ENCODE data around the gene MAN1C1. TPM values are rescaled to one million over a fixed set of nuclear protein-coding genes. Genes with fewer than 3 reads are reported as not detected.

MAN1C1 gene
- total and polyA plus RNA-seq, 7 donors, result 1.8 to 6.7 (median 2.0) TPM

DNA sequence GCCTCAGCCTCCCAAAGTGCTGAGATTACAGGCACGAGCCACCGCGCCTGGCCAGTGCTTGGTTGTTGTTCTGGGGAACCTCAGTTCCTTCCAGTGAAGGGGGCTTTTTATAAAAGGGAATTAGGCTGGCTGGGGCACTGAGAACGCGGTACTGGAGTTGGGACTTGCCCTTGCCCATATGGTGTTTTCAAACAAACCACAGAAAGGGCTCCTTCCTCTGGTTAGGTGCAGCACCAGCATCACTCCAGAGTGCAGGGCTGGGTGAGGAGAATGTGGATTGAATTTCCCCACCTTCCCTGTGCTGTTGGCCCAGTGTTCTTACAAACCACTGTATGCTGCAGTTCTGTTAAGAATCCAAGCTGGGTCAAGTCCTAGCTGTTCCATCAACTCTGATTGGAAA lies 5.3 kb downstream of the MAN1C1 start:
- 93 to 97% (median 96%) methylated on average over 5 of the region's 5 CpGs for WGBS, 3 donors
- TF ChIP-seq, protein P1, sequence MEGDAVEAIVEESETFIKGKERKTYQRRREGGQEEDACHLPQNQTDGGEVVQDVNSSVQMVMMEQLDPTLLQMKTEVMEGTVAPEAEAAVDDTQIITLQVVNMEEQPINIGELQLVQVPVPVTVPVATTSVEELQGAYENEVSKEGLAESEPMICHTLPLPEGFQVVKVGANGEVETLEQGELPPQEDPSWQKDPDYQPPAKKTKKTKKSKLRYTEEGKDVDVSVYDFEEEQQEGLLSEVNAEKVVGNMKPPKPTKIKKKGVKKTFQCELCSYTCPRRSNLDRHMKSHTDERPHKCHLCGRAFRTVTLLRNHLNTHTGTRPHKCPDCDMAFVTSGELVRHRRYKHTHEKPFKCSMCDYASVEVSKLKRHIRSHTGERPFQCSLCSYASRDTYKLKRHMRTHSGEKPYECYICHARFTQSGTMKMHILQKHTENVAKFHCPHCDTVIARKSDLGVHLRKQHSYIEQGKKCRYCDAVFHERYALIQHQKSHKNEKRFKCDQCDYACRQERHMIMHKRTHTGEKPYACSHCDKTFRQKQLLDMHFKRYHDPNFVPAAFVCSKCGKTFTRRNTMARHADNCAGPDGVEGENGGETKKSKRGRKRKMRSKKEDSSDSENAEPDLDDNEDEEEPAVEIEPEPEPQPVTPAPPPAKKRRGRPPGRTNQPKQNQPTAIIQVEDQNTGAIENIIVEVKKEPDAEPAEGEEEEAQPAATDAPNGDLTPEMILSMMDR (IDR thresholded peaks at IDR 0.05), result no peak
- no peak for ATAC-seq
- H3K36me3 ChIP-seq (ENCODE audit: insufficient read depth in 1 of 2, low read depth in 1 of 2), result no peaks in the 10 kb centered on the region
- peaks cover 19% of the 10 kb centered on the region for H3K4me1 ChIP-seq
- H3K27me3 ChIP-seq (ENCODE audit: insufficient read depth in 3 of 3, low read length in 2 of 3), result no peaks in the 10 kb centered on the region
- DNase-seq, result no peak
- H3K27ac ChIP-seq, result no peak overlapping the region
- no peaks in the 10 kb centered on the region for H3K9me3 ChIP-seq
- intact Hi-C loops (cut with DNase I), result loop anchor here in 1 of 2 donors (5.0 kb wide), 1 partner anchor 35 kb away; no protein-coding TSS in a partner anchor
- H3K4me3 ChIP-seq, result no peak overlapping the region

GRCh38 chr1:25622531-25622930 lies 5.9 kb downstream of the MAN1C1 start:
- Histone ChIP-seq H3K27me3 (ENCODE audit: insufficient read depth in 3 of 3, low read length in 2 of 3) (no peaks in the 10 kb centered on the region), H3K4me3 (no peak overlapping the region), H3K27ac (no peak overlapping the region), H3K9me3 (no peaks in the 10 kb centered on the region), H3K4me1 (peaks cover 19% of the 10 kb centered on the region), H3K36me3 (ENCODE audit: insufficient read depth in 1 of 2, low read depth in 1 of 2) (no peaks in the 10 kb centered on the region)
- WGBS, 3 donors, result 86 to 91% (median 88%) methylated on average over 6 of the region's 6 CpGs
- TF ChIP-seq, protein P1 (IDR thresholded peaks at IDR 0.05), result no peak
- no peak for DNase-seq
- intact Hi-C loops (cut with DNase I), result loop anchor here in 1 of 2 donors (5.0 kb wide), 1 partner anchor 35 kb away; no protein-coding TSS in a partner anchor
- ATAC-seq, result no peak

- Histone ChIP-seq H3K4me1 (peaks cover 17% of the 10 kb centered on the region), H3K4me3 (no peak overlapping the region), H3K36me3 (ENCODE audit: insufficient read depth in 1 of 2, low read depth in 1 of 2) (no peaks in the 10 kb centered on the region), H3K27me3 (ENCODE audit: insufficient read depth in 3 of 3, low read length in 2 of 3) (no peaks in the 10 kb centered on the region), H3K27ac (no peak overlapping the region), H3K9me3 (no peaks in the 10 kb centered on the region)
- 78 to 88% (median 86%) methylated on average over 4 of the region's 4 CpGs for WGBS, 3 donors
- ATAC-seq (no peak), DNase-seq (no peak)
- intact Hi-C loops (cut with DNase I), result loop anchor here in 1 of 2 donors (5.0 kb wide), 1 partner anchor 34 kb away; no protein-coding TSS in a partner anchor
- TF ChIP-seq, protein P1 (IDR thresholded peaks at IDR 0.05), result no peak
Observed at GRCh38 chr1:25623007-25623406, 6.4 kb downstream of the MAN1C1 start.

DNA sequence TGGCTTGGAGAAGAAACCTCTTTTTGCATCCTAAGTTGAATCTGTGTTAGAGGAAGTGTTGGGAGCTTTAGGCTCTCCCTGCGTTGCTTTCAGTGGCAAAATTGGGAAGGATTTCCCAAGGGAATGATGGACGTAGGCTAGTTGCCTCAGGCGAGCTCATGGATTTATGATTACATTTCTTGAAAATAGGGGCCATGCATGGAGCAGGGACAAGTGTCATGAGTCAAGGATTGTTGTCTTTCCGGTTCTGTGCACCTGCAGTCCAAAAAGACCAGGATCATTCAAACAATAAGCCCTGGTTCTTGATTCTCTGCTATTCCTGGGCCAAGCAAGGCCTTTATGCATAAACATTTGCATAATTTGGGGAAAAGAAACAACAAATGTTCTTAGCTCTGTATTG lies 7.1 kb downstream of the MAN1C1 start:
- Histone ChIP-seq H3K27me3 (ENCODE audit: insufficient read depth in 3 of 3, low read length in 2 of 3) (no peaks in the 10 kb centered on the region), H3K36me3 (ENCODE audit: insufficient read depth in 1 of 2, low read depth in 1 of 2) (no peaks in the 10 kb centered on the region), H3K4me1 (peaks cover 10% of the 10 kb centered on the region), H3K27ac (no peak overlapping the region), H3K9me3 (no peaks in the 10 kb centered on the region), H3K4me3 (no peak overlapping the region)
- intact Hi-C loops (cut with DNase I), result loop anchor here in 1 of 2 donors (5.0 kb wide), 1 partner anchor 34 kb away; no protein-coding TSS in a partner anchor
- 71 to 86% (median 86%) methylated on average over 4 of the region's 4 CpGs for WGBS, 3 donors
- DNase-seq (no peak), ATAC-seq (no peak)
- TF ChIP-seq, protein P1 (IDR thresholded peaks at IDR 0.05), result no peak

DNA sequence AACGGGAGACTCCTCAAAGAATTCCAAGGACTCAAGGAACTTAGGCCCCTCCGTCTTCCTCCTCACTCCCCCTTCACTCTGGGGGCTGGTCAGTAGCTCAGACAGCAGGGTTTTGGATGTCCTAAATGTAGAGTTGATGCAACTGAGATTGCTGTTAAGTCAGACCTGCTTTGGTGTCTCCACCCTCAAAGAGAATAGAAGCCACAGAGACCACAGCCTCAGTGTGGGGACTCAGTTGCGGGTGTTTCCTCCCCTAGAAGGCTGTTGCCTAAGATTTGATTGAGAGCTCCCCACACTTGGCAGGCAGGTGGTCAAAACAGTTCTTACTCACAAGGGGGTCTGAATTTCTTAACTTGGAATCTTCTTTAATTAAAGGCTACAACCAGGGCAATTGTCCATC lies 7.6 kb downstream of the MAN1C1 start:
- WGBS, 3 donors, result 72 to 83% (median 82%) methylated on average over 3 of the region's 3 CpGs

More for the DNA sequence above, 7.6 kb downstream of the MAN1C1 start:
- TF ChIP-seq, protein P1 (IDR thresholded peaks at IDR 0.05), result no peak
- DNase-seq, result no peak
- Histone ChIP-seq H3K4me3 (no peak overlapping the region), H3K36me3 (ENCODE audit: insufficient read depth in 1 of 2, low read depth in 1 of 2) (no peaks in the 10 kb centered on the region), H3K27me3 (ENCODE audit: insufficient read depth in 3 of 3, low read length in 2 of 3) (no peaks in the 10 kb centered on the region), H3K9me3 (no peaks in the 10 kb centered on the region), H3K27ac (no peak overlapping the region), H3K4me1 (peaks cover 7% of the 10 kb centered on the region)
- intact Hi-C loops (cut with DNase I), result loop anchor here in 1 of 2 donors (5.0 kb wide), 1 partner anchor 33 kb away; no protein-coding TSS in a partner anchor
- ATAC-seq, result no peak

Measured in psoas muscle (tissue), 8 donors.